ENCODE measurements around the gene KCNJ6. TPM values are rescaled to one million over a fixed set of nuclear protein-coding genes. Genes with fewer than 3 reads are reported as not detected.

Gene KCNJ6
- total and polyA plus RNA-seq, 2 of the 8 experiments (the other 6 are each of a cell fraction or from before 2014, with no cell fraction given): 0.51 to 1.2 TPM

GRCh38 chr21:37593015-37593414, 323.2 kb downstream of the KCNJ6 start (continued):
- TF ChIP-seq MAX (IDR thresholded peaks at IDR 0.05) (no peak), TEAD4 (IDR thresholded peaks at IDR 0.05; ENCODE audit: low read depth, low read length) (peak; percentile 65; the same call in 1 of the 2 replicates), TBP (IDR thresholded peaks at IDR 0.05; ENCODE audit: low read depth, low read length) (0 out of 2 replicates have a peak, but pooled peaks have one; percentile 35), RAD21 (IDR thresholded peaks at IDR 0.05 in 1 of 2, conservative IDR thresholded peaks at IDR 0.05 in 1 of 2; ENCODE audit: low read depth in 2 of 2, low read length in 2 of 2) (peak in 1 of 2 experiments; percentile 16; a peak in 1 of 4 replicates)
